CD4-positive, alpha-beta T cell (primary cell): Measurements from ENCODE around the gene ARNT2. TPM values are rescaled to one million over a fixed set of nuclear protein-coding genes. Genes with fewer than 3 reads are reported as not detected.

ENCODE experiments used
- ATAC-seq: fragments of 200-7000 bp; cut with Tn5 transposase; one replicate; pipeline ENCODE4 v1.10.0; 2022; ENCODE audit warnings: mild to moderate bottlenecking; ENCODE audit not compliant: poor library complexity
- CTCF ChIA-PET: fragments of 350-600 bp; sonication (Branson Sonifier 250); formaldehyde crosslinking; loops from one replicate; lab custom pipeline; 2021; ENCODE audit warnings: antibody characterized with exemption, inconsistent platforms; lab: Charles Lee
- POLR2A ChIA-PET: fragments of 350-600 bp; sonication (Branson Sonifier 250); formaldehyde crosslinking; loops from one replicate; lab custom pipeline; 2021; ENCODE audit warnings: antibody characterized with exemption, inconsistent platforms; lab: Charles Lee
- DNase-seq, 14 experiments: peaks; one replicate each; pipeline ENCODE4 v3.0.0-alpha.2; 2013 to 2020; ENCODE audit warnings: mixed read lengths in 2 of 14
- H3K27ac ChIP-seq, 2 donors: one replicate each; pipeline versions ENCODE4 v1.5.1 to v1.7.0; 2013; ENCODE audit warnings: low read length in 2 of 2, low read depth in 1 of 2, mild to moderate bottlenecking in 1 of 2
- H3K27me3 ChIP-seq, 2 experiments: 1 replicate in 1 of 2; 2 replicates in 1 of 2; pipeline versions ENCODE4 v1.6.1 to v1.7.0; 2013; ENCODE audit warnings: low read length in 2 of 2, control low read depth in 1 of 2, mild to moderate bottlenecking in 1 of 2, moderate library complexity in 1 of 2; ENCODE audit not compliant: insufficient read depth in 2 of 2, control insufficient read depth in 1 of 2
- H3K36me3 ChIP-seq: one replicate; pipeline ENCODE4 v1.6.1; 2013; ENCODE audit warnings: low read length, control low read depth; ENCODE audit not compliant: insufficient read depth
- H3K4me1 ChIP-seq: one replicate; pipeline ENCODE4 v1.6.1; 2013; ENCODE audit warnings: low read length, control low read depth; ENCODE audit not compliant: insufficient read depth
- H3K4me3 ChIP-seq: one replicate; pipeline ENCODE4 v1.5.1; 2013; ENCODE audit warnings: mild to moderate bottlenecking, low read length, moderate library complexity
- H3K9me3 ChIP-seq, 2 experiments: 1 replicate in 1 of 2; 2 replicates in 1 of 2; pipeline versions ENCODE4 v1.6.1 to v1.7.0; 2013; ENCODE audit warnings: low read length in 2 of 2, mild to moderate bottlenecking in 2 of 2, control low read depth in 1 of 2, moderate library complexity in 1 of 2; ENCODE audit not compliant: control insufficient read depth in 1 of 2, insufficient read depth in 1 of 2
- H3K27ac Mint-ChIP-seq: one replicate; pipeline ENCODE4 v1.8.0; 2020; ENCODE audit warnings: mixed read lengths
- H3K27me3 Mint-ChIP-seq: one replicate; pipeline ENCODE4 v1.8.0; 2021; ENCODE audit warnings: mixed read lengths
- H3K36me3 Mint-ChIP-seq: one replicate; pipeline ENCODE4 v1.8.0; 2021; ENCODE audit warnings: low read depth, mixed read lengths
- H3K4me1 Mint-ChIP-seq: one replicate; pipeline ENCODE4 v1.8.0; 2021; ENCODE audit warnings: low read depth, mixed read lengths
- H3K4me3 Mint-ChIP-seq: one replicate; pipeline ENCODE4 v1.8.0; 2020; ENCODE audit warnings: mild to moderate bottlenecking, mixed read lengths
- H3K9me3 Mint-ChIP-seq: one replicate; pipeline ENCODE4 v1.8.0; 2020; ENCODE audit warnings: mixed read lengths
- intact Hi-C, 2 experiments: fragments of 100-400 bp; cut with DNase I in 1 of 2; cut with micrococcal nuclease in 1 of 2; formaldehyde crosslinking; loops; one replicate each; pipeline versions ENCODE4 v1.15.1 to v1.9.0; 2023 to 2025; cut with DNase I, micrococcal nuclease
- total RNA-seq, 174 experiments: library from RNA in 2 of 174; stranded (reverse) in 2 of 174; gene quantifications; one replicate each; pipeline ENCODE4 v1.2.3 and lab custom pipeline; 2021 to 2026
- TF ChIP-seq, protein P1 (sequence below): fragments of 200-600 bp; IDR thresholded peaks from one replicate; pipeline ENCODE4 v1.8.0; 2022; ENCODE audit warnings: antibody characterized with exemption, mild to moderate bottlenecking

ARNT2 gene
- total RNA-seq, 2 experiments from 2014 or later, result not detected

DNA sequence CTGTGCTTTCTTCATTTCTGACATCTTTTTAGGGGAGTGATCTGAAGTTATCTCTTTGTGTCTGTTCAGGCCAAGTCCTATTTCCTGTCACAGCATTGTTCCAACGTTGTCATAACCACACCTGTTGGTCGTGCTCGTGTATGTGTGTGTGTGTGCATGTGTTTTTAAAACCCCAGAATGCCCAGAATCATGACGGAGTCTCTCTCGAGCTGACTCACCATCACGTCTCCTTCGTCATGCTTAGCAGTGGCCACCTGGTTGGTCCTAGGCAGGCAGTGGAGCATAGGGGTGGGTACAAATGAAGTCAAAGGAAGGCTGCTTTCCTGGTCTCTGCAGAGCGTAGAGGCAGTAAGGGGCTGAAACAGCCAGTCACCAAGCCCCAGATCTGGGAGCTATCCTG is 164.1 kb downstream of the ARNT2 start:
- Mint-ChIP-seq H3K4me3 (no peak overlapping the region), H3K27ac (no peak overlapping the region), H3K9me3 (no peaks in the 10 kb centered on the region), H3K4me1 (no peaks in the 10 kb centered on the region), H3K36me3 (no peaks in the 10 kb centered on the region), H3K27me3 (peaks cover 20% of the 10 kb centered on the region)
- CTCF ChIA-PET, result interaction anchor here (0.5 to 1.6 kb wide), 4 partner anchors 12 to 403 kb away, joined by 3 to 8 read pairs (median 3); no protein-coding TSS in a partner anchor
- intact Hi-C loops, result loop anchor here in 1 of 2 experiments (2.0 to 5.0 kb wide), 2 partner anchors 209 to 403 kb away; partner anchors contain the start of gene CEMIP
- no peak overlapping the region for H3K27ac ChIP-seq
- ATAC-seq (no peak), DNase-seq (no peak)
- no peak overlapping the region for H3K4me3 ChIP-seq
- TF ChIP-seq, protein P1, sequence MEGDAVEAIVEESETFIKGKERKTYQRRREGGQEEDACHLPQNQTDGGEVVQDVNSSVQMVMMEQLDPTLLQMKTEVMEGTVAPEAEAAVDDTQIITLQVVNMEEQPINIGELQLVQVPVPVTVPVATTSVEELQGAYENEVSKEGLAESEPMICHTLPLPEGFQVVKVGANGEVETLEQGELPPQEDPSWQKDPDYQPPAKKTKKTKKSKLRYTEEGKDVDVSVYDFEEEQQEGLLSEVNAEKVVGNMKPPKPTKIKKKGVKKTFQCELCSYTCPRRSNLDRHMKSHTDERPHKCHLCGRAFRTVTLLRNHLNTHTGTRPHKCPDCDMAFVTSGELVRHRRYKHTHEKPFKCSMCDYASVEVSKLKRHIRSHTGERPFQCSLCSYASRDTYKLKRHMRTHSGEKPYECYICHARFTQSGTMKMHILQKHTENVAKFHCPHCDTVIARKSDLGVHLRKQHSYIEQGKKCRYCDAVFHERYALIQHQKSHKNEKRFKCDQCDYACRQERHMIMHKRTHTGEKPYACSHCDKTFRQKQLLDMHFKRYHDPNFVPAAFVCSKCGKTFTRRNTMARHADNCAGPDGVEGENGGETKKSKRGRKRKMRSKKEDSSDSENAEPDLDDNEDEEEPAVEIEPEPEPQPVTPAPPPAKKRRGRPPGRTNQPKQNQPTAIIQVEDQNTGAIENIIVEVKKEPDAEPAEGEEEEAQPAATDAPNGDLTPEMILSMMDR, result no peak
- H3K36me3 ChIP-seq, result no peaks in the 10 kb centered on the region
- POLR2A ChIA-PET, result interaction anchor here (1.0 kb wide), 1 partner anchor 402 kb away, joined by 3 read pairs; no protein-coding TSS in a partner anchor
- peaks cover 0 to 15% of the 10 kb centered on the region in 2 experiments for H3K27me3 ChIP-seq
- H3K4me1 ChIP-seq, result no peaks in the 10 kb centered on the region
- H3K9me3 ChIP-seq, result no peaks in the 10 kb centered on the region

DNA sequence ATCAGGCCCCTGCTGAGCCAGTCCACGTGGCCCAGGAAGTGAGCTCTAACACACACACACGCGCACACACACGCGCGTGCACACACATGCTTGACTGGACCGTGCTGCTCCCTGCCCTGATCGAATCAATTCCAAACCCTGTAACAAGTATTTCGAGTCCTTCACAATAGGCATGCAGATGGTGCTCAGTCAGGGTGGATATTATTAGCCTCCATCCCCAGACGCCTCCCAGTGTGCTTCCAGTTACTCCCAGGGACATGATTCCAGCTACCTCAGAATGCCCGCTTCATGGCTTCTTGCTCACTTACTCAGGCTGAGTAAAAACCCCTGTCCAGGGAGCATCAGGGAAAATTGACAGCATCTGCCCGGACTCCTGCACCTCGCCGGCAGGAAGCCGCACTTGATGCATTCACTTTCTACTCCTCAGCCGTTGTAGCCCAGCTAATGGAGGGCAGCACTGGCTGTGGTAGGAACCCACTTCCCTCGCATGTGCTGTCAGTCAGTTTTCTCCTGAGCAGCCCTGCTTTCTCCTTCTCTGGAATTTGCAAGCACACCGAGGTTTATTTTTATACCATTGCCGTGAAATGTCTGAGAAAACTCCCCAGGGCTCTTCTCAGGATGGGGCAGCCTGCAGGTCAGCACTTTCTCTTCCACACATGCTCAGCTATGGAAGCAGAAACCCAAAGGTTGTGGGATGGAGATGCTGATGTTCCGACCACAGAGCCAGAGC is 164.9 kb downstream of the ARNT2 start:
- no peaks in the 10 kb centered on the region for H3K9me3 Mint-ChIP-seq
- Histone ChIP-seq H3K4me1 (no peaks in the 10 kb centered on the region), H3K9me3 (no peaks in the 10 kb centered on the region), H3K27me3 (peaks cover 0 to 13% of the 10 kb centered on the region in 2 experiments), H3K4me3 (no peak overlapping the region), H3K27ac (no peak overlapping the region), H3K36me3 (no peaks in the 10 kb centered on the region)
- H3K27ac Mint-ChIP-seq, result no peak overlapping the region
- DNase-seq, result no peak
- H3K4me1 Mint-ChIP-seq, result no peaks in the 10 kb centered on the region
- ATAC-seq, result no peak
- intact Hi-C loops, result loop anchor here in 1 of 2 experiments (2.0 to 5.0 kb wide), 2 partner anchors 208 to 402 kb away; partner anchors contain the start of gene CEMIP
- H3K4me3 Mint-ChIP-seq, result no peak overlapping the region
- H3K27me3 Mint-ChIP-seq, result peaks cover 20% of the 10 kb centered on the region
- ChIA-PET CTCF (interaction anchor here (1.1 kb wide), 1 partner anchor 11 kb away, joined by 3 read pairs; no protein-coding TSS in a partner anchor), POLR2A (interaction anchor here (1.0 kb wide), 1 partner anchor 401 kb away, joined by 3 read pairs; no protein-coding TSS in a partner anchor)
- TF ChIP-seq, protein P1, result no peak
- no peaks in the 10 kb centered on the region for H3K36me3 Mint-ChIP-seq

DNA sequence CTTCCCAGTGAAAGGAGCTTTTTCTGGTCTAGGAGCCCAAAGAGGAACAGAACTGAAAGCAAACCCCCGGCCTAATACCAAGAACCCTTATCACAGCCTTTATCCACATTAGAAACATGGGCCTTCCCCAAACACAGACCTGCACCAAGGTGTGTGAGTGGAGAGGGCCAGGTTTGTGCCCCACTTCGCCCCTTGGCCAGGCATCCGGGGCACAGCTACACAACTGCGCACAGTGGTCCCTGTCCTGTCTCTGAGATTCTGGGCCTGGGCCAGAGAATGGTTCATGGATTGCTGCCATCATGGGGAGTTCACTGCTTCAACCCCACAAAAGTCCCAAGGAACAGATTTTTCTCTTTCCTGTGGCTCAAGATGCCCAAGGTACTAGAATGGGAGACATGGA is 165.5 kb downstream of the ARNT2 start:
- Mint-ChIP-seq H3K27ac (no peak overlapping the region), H3K9me3 (no peaks in the 10 kb centered on the region), H3K4me1 (no peaks in the 10 kb centered on the region), H3K4me3 (no peak overlapping the region), H3K27me3 (peaks cover 20% of the 10 kb centered on the region), H3K36me3 (no peaks in the 10 kb centered on the region)
- Histone ChIP-seq H3K27ac (no peak overlapping the region), H3K4me3 (no peak overlapping the region), H3K4me1 (no peaks in the 10 kb centered on the region), H3K9me3 (no peaks in the 10 kb centered on the region), H3K27me3 (peaks cover 0 to 13% of the 10 kb centered on the region in 2 experiments), H3K36me3 (no peaks in the 10 kb centered on the region)
- intact Hi-C loops, result loop anchor here in 1 of 2 experiments (2.0 to 5.0 kb wide), 2 partner anchors 208 to 401 kb away; partner anchors contain the start of gene CEMIP
- POLR2A ChIA-PET, result no interaction called here
- TF ChIP-seq, protein P1, result no peak
- CTCF ChIA-PET, result no interaction called here
- DNase-seq (no peak), ATAC-seq (no peak)
